Uterus (tissue), 4 donors: ENCODE measurements around the gene NWD2. TPM values are rescaled to one million over a fixed set of nuclear protein-coding genes. Genes with fewer than 3 reads are reported as not detected.

ENCODE experiments used
- DNase-seq, 2 donors: peaks; one replicate each; pipeline ENCODE4 v3.0.0-alpha.2; 2019 to 2020
- H3K27ac ChIP-seq, 2 donors: fragments of 200-600 bp; sonication (generic); 1 replicate in 1 of 2; 2 replicates in 1 of 2; pipeline ENCODE4 v1.5.1; 2016 to 2018
- H3K27me3 ChIP-seq, 2 donors: fragments of 200-600 bp; sonication (generic); one replicate each; pipeline ENCODE4 v1.5.1; 2018 to 2019; ENCODE audit warnings: control low read depth in 1 of 2
- H3K36me3 ChIP-seq, 2 donors: fragments of 200-600 bp; sonication (generic); one replicate each; pipeline ENCODE4 v1.5.1; 2019; ENCODE audit warnings: control low read depth in 1 of 2
- H3K4me1 ChIP-seq, 2 donors: fragments of 200-600 bp; sonication (generic); one replicate each; pipeline ENCODE4 v1.5.1; 2018 to 2019; ENCODE audit warnings: control low read depth in 1 of 2
- H3K4me3 ChIP-seq, 2 donors: fragments of 200-600 bp; sonication (generic); 1 replicate in 1 of 2; 2 replicates in 1 of 2; pipeline ENCODE4 v1.5.1; 2018 to 2019; ENCODE audit warnings: mild to moderate bottlenecking in 1 of 2
- H3K9me3 ChIP-seq, 2 donors: fragments of 200-600 bp; sonication (generic); one replicate each; pipeline ENCODE4 v1.5.1; 2019; ENCODE audit warnings: control low read depth in 1 of 2
- POLR2A ChIP-seq, 2 donors: fragments of 450-650 bp; IDR thresholded peaks; one replicate each; pipeline ENCODE4 v1.6.1; 2016; ENCODE audit warnings: antibody characterized with exemption in 2 of 2, mild to moderate bottlenecking in 1 of 2, moderate library complexity in 1 of 2
- intact Hi-C: fragments of 100-400 bp; cut with DNase I; formaldehyde crosslinking; loops from one replicate; pipeline ENCODE4 v1.15.1; 2023; ENCODE audit warnings: low total_unique reads
- total RNA-seq, 4 donors: library from RNA; depleted of rRNA in 3 of 4; stranded (reverse); fragments of >200 nt in 3 of 4; gene quantifications; one replicate each; pipeline versions ENCODE4 v1.1.0 to v1.2.4, GENCODE V29; 2014 to 2023
- TF ChIP-seq, protein P1 (sequence below), 4 experiments: fragments of 200-600 bp in 2 of 4; fragments of 450-650 bp in 2 of 4; sonication (generic) in 2 of 4; IDR thresholded peaks; one replicate each; pipeline ENCODE4 v1.5.1; 2016 to 2019; ENCODE audit warnings: antibody characterized with exemption in 4 of 4, mild to moderate bottlenecking in 2 of 4, moderate library complexity in 1 of 4
- donor health status: DM: yes; HTN: yes; CAD: no.

Gene NWD2
- total RNA-seq, 4 donors from 2014 or later: 0.14 TPM; not detected in 3

GRCh38 chr4:37219990-37220389 is 24.6 kb upstream of the NWD2 start:
- no peaks in the 10 kb centered on the region for H3K4me1 ChIP-seq
- TF ChIP-seq, protein P1, sequence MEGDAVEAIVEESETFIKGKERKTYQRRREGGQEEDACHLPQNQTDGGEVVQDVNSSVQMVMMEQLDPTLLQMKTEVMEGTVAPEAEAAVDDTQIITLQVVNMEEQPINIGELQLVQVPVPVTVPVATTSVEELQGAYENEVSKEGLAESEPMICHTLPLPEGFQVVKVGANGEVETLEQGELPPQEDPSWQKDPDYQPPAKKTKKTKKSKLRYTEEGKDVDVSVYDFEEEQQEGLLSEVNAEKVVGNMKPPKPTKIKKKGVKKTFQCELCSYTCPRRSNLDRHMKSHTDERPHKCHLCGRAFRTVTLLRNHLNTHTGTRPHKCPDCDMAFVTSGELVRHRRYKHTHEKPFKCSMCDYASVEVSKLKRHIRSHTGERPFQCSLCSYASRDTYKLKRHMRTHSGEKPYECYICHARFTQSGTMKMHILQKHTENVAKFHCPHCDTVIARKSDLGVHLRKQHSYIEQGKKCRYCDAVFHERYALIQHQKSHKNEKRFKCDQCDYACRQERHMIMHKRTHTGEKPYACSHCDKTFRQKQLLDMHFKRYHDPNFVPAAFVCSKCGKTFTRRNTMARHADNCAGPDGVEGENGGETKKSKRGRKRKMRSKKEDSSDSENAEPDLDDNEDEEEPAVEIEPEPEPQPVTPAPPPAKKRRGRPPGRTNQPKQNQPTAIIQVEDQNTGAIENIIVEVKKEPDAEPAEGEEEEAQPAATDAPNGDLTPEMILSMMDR (IDR thresholded peaks at IDR 0.05): no peak
- TF ChIP-seq POLR2A (IDR thresholded peaks at IDR 0.05): no peak
- intact Hi-C loops: no loop called here

DNA sequence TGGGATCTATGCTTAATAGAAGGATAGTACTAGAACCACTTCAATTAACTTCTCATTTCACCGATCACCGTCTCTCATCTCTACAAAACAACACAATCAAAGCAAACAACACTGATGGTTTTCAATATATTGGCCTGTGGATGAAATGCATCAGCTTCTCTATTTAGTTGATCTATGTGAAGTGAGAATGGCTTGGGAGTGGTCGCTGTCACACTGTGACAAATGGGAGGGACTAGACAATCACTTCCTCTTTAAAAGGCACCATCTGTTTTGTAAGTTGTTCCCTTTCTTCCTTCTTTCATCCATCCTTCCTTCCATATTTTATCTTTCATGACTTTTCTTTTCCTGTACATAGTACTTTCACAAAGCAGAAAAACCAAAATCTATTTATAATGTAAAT is 23.9 kb upstream of the NWD2 start:
- no peak for TF ChIP-seq POLR2A (IDR thresholded peaks at IDR 0.05)
- TF ChIP-seq, protein P1 (IDR thresholded peaks at IDR 0.05): no peak
- Histone ChIP-seq H3K27ac (no peak overlapping the region), H3K9me3 (no peaks in the 10 kb centered on the region), H3K4me1 (no peaks in the 10 kb centered on the region), H3K4me3 (no peak overlapping the region), H3K27me3 (no peaks in the 10 kb centered on the region), H3K36me3 (no peaks in the 10 kb centered on the region)
- DNase-seq: no peak
- intact Hi-C loops: no loop called here

More at GRCh38 chr4:37219990-37220389, 24.6 kb upstream of the NWD2 start:
- H3K9me3 ChIP-seq: no peaks in the 10 kb centered on the region
- H3K36me3 ChIP-seq: no peaks in the 10 kb centered on the region
- H3K27me3 ChIP-seq: no peaks in the 10 kb centered on the region
- DNase-seq: no peak
- H3K27ac ChIP-seq: no peak overlapping the region
- H3K4me3 ChIP-seq: no peak overlapping the region

DNA sequence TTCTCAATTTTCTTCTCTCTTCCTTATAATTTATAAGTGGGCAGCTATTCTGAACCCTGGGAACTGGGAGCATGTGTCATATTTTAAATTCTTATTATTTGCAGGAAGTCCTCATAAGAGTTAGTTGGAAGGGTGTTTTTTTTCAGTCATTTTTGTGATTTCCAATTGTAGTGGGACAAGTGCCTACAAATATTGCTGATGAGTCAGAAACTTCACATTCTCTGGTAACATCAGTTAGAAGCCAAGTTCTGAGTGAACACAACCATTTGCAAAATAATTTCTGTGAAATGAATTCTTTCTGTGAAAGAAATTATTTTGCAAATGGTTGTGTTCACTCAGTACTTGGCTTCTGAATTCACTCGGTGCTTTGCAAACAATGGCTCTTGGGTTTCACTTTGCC is 20.8 kb upstream of the NWD2 start:
- H3K4me1 ChIP-seq: no peaks in the 10 kb centered on the region
- H3K27me3 ChIP-seq: no peaks in the 10 kb centered on the region
- no peak for DNase-seq
- no peaks in the 10 kb centered on the region for H3K9me3 ChIP-seq
- H3K27ac ChIP-seq: no peak overlapping the region
- intact Hi-C loops: no loop called here
- H3K36me3 ChIP-seq: no peaks in the 10 kb centered on the region
- TF ChIP-seq, protein P1 (IDR thresholded peaks at IDR 0.05): no peak
- no peak for TF ChIP-seq POLR2A (IDR thresholded peaks at IDR 0.05)
- H3K4me3 ChIP-seq: no peak overlapping the region

DNA sequence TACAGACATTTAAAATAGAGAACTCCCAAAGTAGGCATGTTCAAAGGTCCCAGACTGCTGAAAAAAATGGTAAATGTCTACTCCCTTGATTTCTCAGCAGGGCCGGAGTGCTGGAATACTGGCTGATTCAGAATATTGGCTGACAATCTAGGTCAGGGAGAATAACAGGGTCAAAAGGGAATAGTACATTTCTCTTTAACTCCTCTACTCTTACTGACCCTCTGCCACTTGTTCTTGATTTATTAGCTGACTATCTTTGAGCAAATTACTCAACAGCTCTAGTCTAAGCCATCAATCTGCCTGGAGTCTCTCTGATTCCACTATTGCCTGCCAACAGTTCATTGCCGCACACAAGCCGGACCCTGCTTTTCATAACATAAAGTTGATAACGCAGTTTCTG is 19.7 kb upstream of the NWD2 start:
- Histone ChIP-seq H3K27ac (no peak overlapping the region), H3K36me3 (no peaks in the 10 kb centered on the region), H3K4me3 (no peak overlapping the region), H3K4me1 (no peaks in the 10 kb centered on the region), H3K27me3 (no peaks in the 10 kb centered on the region), H3K9me3 (no peaks in the 10 kb centered on the region)
- no peak for DNase-seq
- intact Hi-C loops: no loop called here
- no peak for TF ChIP-seq POLR2A (IDR thresholded peaks at IDR 0.05)
- TF ChIP-seq, protein P1 (IDR thresholded peaks at IDR 0.05): no peak

DNA sequence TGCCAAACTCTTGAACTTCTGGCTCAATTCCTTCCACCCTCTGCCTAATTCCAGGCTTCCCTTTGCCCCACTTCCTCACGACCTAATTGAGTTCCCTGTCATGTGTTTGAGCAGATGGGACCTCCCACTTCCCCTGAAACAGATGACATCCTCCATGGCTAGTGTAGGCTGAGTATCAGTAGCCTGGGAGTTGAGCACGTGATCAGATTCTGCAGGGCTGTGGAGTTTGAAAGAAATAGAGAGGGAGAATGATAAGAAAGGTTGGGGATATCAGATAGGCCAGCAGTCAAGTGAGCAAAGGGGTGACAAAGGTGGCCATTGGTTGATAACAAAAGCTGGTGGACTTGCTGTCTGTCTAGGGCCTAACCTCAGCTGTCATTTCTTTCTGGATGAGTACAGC is 18.8 kb upstream of the NWD2 start:
- H3K9me3 ChIP-seq: no peaks in the 10 kb centered on the region
- TF ChIP-seq, protein P1 (IDR thresholded peaks at IDR 0.05): no peak
- TF ChIP-seq POLR2A (IDR thresholded peaks at IDR 0.05): no peak
- H3K36me3 ChIP-seq: no peaks in the 10 kb centered on the region
- no peak overlapping the region for H3K27ac ChIP-seq
- no peaks in the 10 kb centered on the region for H3K4me1 ChIP-seq
- H3K4me3 ChIP-seq: no peak overlapping the region
- no peaks in the 10 kb centered on the region for H3K27me3 ChIP-seq
- intact Hi-C loops: no loop called here
- no peak for DNase-seq
